ENCODE measurements around the gene ADD2.
"Not testable (repeated sequence)": the region's sequence is repeated elsewhere in the genome, so short reads cannot be mapped to it uniquely, and the experiment has no call there.

ADD2 gene

DNA sequence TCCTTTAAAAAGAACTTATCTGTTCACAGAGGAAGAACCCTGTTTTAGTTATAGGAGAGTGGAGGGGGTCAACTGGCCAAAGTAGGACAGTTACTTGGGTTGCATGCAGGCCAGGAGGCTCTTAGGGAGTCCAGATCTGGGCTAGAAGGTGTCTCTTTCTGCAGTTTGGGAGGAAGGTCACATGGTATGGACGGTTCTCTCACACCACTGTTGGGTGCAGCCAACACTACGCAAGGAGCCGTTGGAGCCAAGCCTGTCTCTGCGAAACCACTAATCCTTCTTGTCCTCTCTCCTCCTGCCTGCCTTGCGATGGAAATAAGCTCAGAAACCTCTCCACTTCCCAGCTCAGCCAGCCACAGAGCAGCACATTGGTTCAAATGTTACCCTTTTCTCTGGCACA lies 108.4 kb downstream of the ADD2 start:
- H3K9ac ChIP-seq (ENCODE audit: low read depth, low read length), result no peak overlapping the region
- no peak overlapping the region for H3K27ac ChIP-seq (ENCODE audit: low read depth, low read length)
- peaks cover 29% of the 10 kb centered on the region for H3K36me3 ChIP-seq (ENCODE audit: insufficient read depth, low read length)
- WGBS, result 92% methylated on average over 5 of the region's 5 CpGs
- 0 out of 2 replicates have a peak, but pooled peaks cover 6% of the 10 kb centered on the region for H3K4me1 ChIP-seq (ENCODE audit: insufficient read depth, low read length)
- no peaks in the 10 kb centered on the region; the same call in 1 of the 2 replicates for H3K27me3 ChIP-seq (ENCODE audit: insufficient read depth, low read length)
- H3K9me3 ChIP-seq (ENCODE audit: insufficient read depth, low read depth, low read length), result no peaks in the 10 kb centered on the region
- no peak overlapping the region for H3K4me3 ChIP-seq (ENCODE audit: low read length)

DNA sequence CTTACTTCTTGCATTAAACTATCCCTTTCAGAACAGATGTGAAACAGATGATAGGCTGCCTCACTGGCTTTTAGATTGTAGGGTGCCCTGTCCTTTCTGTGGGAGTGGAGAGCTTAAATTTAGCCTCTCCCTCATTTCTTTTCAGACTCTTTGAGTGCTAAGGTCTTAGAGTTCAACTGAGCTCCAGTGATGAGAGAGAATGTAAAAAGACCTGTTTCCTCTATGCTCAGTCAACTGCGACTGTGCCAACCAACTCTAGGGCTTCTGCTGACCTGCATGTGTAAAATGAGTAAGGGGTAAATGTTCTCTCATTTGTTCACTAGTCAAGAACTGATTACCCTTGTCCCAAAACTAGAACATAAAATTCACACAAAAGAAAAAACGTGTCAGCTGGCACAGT lies 109.5 kb downstream of the ADD2 start:
- Histone ChIP-seq H3K27me3 (ENCODE audit: insufficient read depth, low read length) (peaks cover 10% of the 10 kb centered on the region), H3K9ac (ENCODE audit: low read depth, low read length) (no peak overlapping the region), H3K36me3 (ENCODE audit: insufficient read depth, low read length) (peaks cover 18% of the 10 kb centered on the region), H3K9me3 (ENCODE audit: insufficient read depth, low read depth, low read length) (no peaks in the 10 kb centered on the region), H3K27ac (ENCODE audit: low read depth, low read length) (no peak overlapping the region), H3K4me3 (ENCODE audit: low read length) (no peak overlapping the region), H3K4me1 (ENCODE audit: insufficient read depth, low read length) (0 out of 2 replicates have a peak, but pooled peaks cover 6% of the 10 kb centered on the region)
- 80% methylated on average over 2 of the region's 2 CpGs for WGBS

DNA sequence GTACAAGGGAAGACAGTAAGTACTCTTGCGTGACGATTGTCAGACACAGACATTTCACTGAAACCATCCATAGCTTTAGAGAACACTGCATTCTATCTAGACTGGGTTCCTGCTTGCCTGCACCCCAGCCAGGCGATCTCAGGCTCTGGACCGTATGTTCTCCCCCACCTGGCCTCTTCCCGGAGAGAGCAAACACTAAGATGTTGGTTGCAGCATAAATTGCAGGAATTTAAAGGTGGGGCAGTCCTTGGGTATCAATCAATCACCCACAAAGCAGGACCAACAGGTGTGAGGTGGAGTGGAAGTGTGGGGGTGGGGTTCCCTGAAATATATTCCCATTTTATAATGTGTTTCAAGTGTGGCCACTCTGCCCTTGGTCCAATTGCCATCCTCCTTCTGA lies 110.8 kb downstream of the ADD2 start:
- 80% methylated on average over 5 of the region's 5 CpGs for WGBS
- Histone ChIP-seq H3K27me3 (ENCODE audit: insufficient read depth, low read length) (peaks cover 18% of the 10 kb centered on the region), H3K27ac (ENCODE audit: low read depth, low read length) (no peak overlapping the region)

DNA sequence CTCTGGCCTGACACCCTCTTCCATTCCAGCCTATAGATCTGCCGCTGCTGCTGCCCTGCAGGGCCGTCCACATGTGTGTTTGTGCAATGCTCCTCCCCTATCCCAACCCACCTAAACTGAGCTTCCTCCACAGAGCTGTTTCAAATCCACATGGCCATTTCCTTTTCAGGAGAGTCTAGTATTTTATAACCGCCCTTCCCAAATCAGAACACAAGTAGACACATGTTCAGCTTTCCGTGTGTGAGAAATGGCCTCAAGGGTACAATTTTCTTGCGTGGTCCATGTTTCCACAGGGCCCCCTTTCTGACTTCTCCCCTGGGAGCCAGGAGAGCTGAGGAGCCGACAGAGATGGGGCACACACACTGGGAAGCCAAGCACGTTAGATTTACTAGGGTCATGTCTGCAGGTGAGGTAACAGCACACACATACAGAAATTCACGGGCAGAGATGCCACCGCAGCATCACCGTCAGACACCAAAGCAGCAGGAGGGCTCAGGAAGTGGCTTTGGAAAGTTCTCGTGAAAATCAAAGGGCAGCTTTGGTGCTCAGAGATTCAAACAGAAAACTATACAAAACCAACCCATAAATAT lies 111.5 kb downstream of the ADD2 start:
- H3K36me3 ChIP-seq (ENCODE audit: insufficient read depth, low read length), result no peaks in the 10 kb centered on the region
- no peak overlapping the region for H3K27ac ChIP-seq (ENCODE audit: low read depth, low read length)
- H3K9ac ChIP-seq (ENCODE audit: low read depth, low read length), result no peak overlapping the region
- 0 out of 2 replicates have a peak, but pooled peaks cover 6% of the 10 kb centered on the region for H3K4me1 ChIP-seq (ENCODE audit: insufficient read depth, low read length)
- WGBS, result 77% methylated on average over 11 of the region's 11 CpGs
- no peaks in the 10 kb centered on the region for H3K9me3 ChIP-seq (ENCODE audit: insufficient read depth, low read depth, low read length)
- H3K27me3 ChIP-seq (ENCODE audit: insufficient read depth, low read length), result peaks cover 26% of the 10 kb centered on the region
- H3K4me3 ChIP-seq (ENCODE audit: low read length), result no peak overlapping the region

More for the DNA sequence above, 110.8 kb downstream of the ADD2 start:
- H3K4me1 ChIP-seq (ENCODE audit: insufficient read depth, low read length), result 0 out of 2 replicates have a peak, but pooled peaks cover 6% of the 10 kb centered on the region
- no peaks in the 10 kb centered on the region for H3K9me3 ChIP-seq (ENCODE audit: insufficient read depth, low read depth, low read length)
- no peak overlapping the region for H3K9ac ChIP-seq (ENCODE audit: low read depth, low read length)
- H3K4me3 ChIP-seq (ENCODE audit: low read length), result no peak overlapping the region
- H3K36me3 ChIP-seq (ENCODE audit: insufficient read depth, low read length), result peaks cover 6% of the 10 kb centered on the region

DNA sequence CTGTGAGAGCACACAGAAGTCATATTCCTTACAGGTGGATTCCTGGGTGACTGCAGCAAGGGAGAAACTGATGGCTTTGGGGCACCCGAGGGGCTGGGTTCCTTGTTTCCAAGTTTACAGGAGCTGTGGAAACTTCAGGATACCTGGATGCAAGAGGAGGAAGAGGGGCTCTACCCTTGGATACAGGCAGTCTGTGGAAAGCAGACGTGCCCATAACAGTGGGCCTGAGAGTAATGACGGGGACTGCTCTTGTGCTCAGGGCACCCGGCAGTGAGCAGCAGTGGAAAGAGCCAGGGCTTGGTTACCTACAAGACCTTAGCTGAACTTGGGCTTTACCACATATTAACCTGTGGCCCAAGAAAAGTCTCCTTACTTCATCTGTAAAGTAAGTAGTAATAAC lies 112.2 kb downstream of the ADD2 start:
- peaks cover 29% of the 10 kb centered on the region for H3K27me3 ChIP-seq (ENCODE audit: insufficient read depth, low read length)
- no peak overlapping the region for H3K9ac ChIP-seq (ENCODE audit: low read depth, low read length)
- H3K9me3 ChIP-seq (ENCODE audit: insufficient read depth, low read depth, low read length), result no peaks in the 10 kb centered on the region
- no peak overlapping the region for H3K27ac ChIP-seq (ENCODE audit: low read depth, low read length)
- H3K36me3 ChIP-seq (ENCODE audit: insufficient read depth, low read length), result no peaks in the 10 kb centered on the region
- H3K4me3 ChIP-seq (ENCODE audit: low read length), result no peak overlapping the region
- H3K4me1 ChIP-seq (ENCODE audit: insufficient read depth, low read length), result 0 out of 2 replicates have a peak, but pooled peaks cover 6% of the 10 kb centered on the region
- 84% methylated on average over 4 of the region's 4 CpGs for WGBS

DNA sequence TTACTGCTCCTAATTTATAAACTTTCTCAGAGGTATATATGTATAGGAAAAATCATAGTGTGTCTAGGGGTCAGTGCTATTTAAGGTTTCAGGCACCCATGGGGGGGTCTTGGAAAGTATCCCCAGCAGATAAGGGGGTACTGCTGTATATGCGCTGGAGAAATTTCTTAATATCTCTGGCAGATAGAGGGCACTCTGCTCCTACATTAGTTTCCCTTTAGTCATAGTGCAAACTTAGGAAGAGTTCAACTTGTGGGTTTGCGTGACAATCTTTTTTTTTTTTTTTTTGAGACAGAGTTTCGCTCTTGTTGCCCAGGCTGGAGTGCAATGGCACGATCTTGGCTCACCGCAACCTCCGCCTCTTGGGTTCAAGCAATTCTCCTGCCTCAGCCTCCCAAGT lies 112.8 kb downstream of the ADD2 start:
- WGBS, result 67% methylated on average over 6 of the region's 6 CpGs
- H3K36me3 ChIP-seq (ENCODE audit: insufficient read depth, low read length); H3K9me3 ChIP-seq (ENCODE audit: insufficient read depth, low read depth, low read length): not testable (repeated sequence)

DNA sequence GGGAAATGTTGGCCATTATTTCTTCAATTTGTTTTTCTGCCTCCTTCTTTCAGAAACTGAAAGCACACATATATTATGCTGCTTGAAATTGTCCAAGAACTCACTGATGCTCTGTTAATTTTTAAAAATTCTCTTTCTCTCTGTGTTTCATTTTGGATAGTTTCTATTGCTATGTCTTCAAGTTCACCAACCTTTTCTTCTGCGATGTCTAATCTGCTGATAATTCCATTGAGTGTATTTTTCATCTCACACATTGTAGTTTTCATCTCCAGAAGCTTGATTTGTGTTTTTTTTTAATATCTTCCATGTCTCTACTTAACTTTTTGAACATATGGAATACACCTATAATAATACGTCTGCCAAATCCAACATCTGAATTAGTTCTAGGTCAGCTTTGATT lies 116.3 kb downstream of the ADD2 start:
- Histone ChIP-seq H3K4me1 (ENCODE audit: insufficient read depth, low read length) (no peaks in the 10 kb centered on the region), H3K27me3 (ENCODE audit: insufficient read depth, low read length) (peaks cover 29% of the 10 kb centered on the region), H3K9me3 (ENCODE audit: insufficient read depth, low read depth, low read length) (no peaks in the 10 kb centered on the region), H3K36me3 (ENCODE audit: insufficient read depth, low read length) (no peaks in the 10 kb centered on the region), H3K4me3 (ENCODE audit: low read length) (no peak overlapping the region), H3K9ac (ENCODE audit: low read depth, low read length) (no peak overlapping the region), H3K27ac (ENCODE audit: low read depth, low read length) (no peak overlapping the region)
- 100% methylated on average over 1 of the region's 2 CpGs for WGBS

More for the DNA sequence above, 112.8 kb downstream of the ADD2 start:
- not testable (repeated sequence) for H3K4me3 ChIP-seq (ENCODE audit: low read length); H3K27ac ChIP-seq (ENCODE audit: low read depth, low read length); H3K4me1 ChIP-seq (ENCODE audit: insufficient read depth, low read length); H3K9ac ChIP-seq (ENCODE audit: low read depth, low read length)
- peaks cover 29% of the 10 kb centered on the region for H3K27me3 ChIP-seq (ENCODE audit: insufficient read depth, low read length)

DNA sequence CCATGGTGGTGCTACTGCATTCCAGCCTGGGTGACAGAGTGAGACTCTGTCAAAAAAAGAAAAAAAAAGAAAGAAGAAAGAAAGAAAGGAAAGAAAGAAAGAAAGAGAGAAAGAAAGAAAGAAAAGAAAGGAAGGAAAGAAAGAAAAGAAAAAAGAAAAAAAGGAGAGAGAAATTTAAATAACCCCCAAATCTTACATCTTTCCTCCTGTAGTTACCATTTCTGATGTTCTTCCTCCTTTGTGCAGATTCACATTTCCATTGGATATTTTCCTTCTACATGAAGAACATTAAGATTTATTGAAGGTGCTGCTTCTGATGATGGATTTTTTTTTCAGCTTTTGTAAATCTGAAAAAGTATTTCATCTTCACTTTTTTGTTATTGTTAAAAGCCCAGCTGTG lies 117.0 kb downstream of the ADD2 start:
- H3K27me3 ChIP-seq (ENCODE audit: insufficient read depth, low read length), result peaks cover 29% of the 10 kb centered on the region
- no peak overlapping the region for H3K27ac ChIP-seq (ENCODE audit: low read depth, low read length)
- H3K4me1 ChIP-seq (ENCODE audit: insufficient read depth, low read length), result no peaks in the 10 kb centered on the region
- no peak overlapping the region for H3K9ac ChIP-seq (ENCODE audit: low read depth, low read length)
- no peaks in the 10 kb centered on the region for H3K9me3 ChIP-seq (ENCODE audit: insufficient read depth, low read depth, low read length)
- no peaks in the 10 kb centered on the region for H3K36me3 ChIP-seq (ENCODE audit: insufficient read depth, low read length)
- no peak overlapping the region for H3K4me3 ChIP-seq (ENCODE audit: low read length)

DNA sequence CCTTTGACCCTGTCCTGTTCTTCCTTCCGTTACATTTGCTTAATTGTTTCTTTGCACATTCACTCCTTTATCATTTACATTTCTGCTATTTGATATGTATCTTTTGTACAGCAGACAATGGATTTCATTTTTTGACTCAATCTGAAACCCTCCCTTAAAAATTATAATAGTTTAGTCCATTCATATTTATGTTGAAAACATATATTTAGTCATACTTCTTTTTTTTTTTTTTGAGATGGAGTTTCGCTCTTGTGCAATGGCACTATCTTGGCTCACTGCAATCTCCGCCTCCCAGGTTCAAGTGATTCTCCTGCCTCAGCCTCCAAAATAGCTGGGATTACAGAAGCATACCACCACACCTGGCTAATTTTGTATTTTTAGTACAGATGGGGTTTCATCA lies 119.0 kb downstream of the ADD2 start:
- no peak overlapping the region for H3K4me3 ChIP-seq (ENCODE audit: low read length)
- no peak overlapping the region for H3K9ac ChIP-seq (ENCODE audit: low read depth, low read length)
- no peaks in the 10 kb centered on the region for H3K9me3 ChIP-seq (ENCODE audit: insufficient read depth, low read depth, low read length)
- H3K27ac ChIP-seq (ENCODE audit: low read depth, low read length), result no peak overlapping the region
- H3K27me3 ChIP-seq (ENCODE audit: insufficient read depth, low read length), result peaks cover 24% of the 10 kb centered on the region
- no peaks in the 10 kb centered on the region for H3K4me1 ChIP-seq (ENCODE audit: insufficient read depth, low read length)
- H3K36me3 ChIP-seq (ENCODE audit: insufficient read depth, low read length), result no peaks in the 10 kb centered on the region
- 95% methylated on average over 2 of the region's 3 CpGs for WGBS

DNA sequence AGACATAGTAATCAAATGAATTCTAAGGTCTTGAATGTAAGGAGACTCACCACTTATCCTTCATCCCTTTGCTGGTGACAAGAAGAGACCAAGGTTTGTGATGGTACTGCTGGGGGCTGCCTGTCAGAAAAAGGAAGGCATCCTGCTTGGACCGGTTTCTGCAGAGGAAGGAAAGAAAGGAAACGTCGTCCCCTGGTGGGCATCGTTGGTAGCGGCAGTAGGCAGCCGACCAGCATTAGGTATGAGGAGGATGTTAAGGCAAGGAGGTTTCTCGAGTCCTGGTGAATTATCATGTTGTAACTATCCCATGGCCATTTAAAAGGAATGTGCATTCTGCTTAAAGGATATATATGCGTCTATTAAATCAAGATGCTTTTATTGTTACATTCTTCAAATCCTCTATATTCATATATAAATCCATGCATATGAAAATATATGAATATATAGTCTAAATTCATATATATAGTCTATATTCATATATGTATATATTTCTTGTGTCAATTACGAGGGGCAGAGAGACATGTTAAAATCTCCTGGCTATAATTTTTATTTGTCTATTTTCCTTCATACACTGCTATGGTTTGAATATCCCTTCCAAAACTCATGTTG lies 120.0 kb downstream of the ADD2 start:
- no peaks in the 10 kb centered on the region for H3K9me3 ChIP-seq (ENCODE audit: insufficient read depth, low read depth, low read length)
- WGBS, result 7% methylated on average over 7 of the region's 9 CpGs
- no peaks in the 10 kb centered on the region for H3K4me1 ChIP-seq (ENCODE audit: insufficient read depth, low read length)
- peaks cover 18% of the 10 kb centered on the region for H3K27me3 ChIP-seq (ENCODE audit: insufficient read depth, low read length)
- H3K36me3 ChIP-seq (ENCODE audit: insufficient read depth, low read length), result no peaks in the 10 kb centered on the region
- no peak overlapping the region for H3K27ac ChIP-seq (ENCODE audit: low read depth, low read length)
- no peak overlapping the region for H3K4me3 ChIP-seq (ENCODE audit: low read length)
- no peak overlapping the region for H3K9ac ChIP-seq (ENCODE audit: low read depth, low read length)

DNA sequence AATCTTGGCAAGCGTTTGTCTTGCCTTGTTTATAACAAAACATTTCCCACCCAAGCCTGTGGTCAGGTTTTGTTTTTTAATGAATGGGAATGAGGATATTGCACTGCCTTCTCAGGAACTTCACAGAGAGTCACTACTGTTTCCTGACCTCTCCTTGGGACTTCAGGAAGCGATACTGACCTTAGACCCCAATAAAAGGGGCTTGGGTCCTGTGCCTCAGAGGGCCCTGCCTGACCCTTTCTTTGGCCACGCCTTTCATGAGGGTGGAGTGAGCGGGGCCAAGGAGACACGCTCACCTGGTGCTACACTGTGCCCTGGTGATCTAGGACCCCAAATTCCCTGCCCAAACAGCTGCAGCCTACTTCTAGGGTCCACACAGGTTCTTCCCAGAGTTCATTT lies 121.6 kb downstream of the ADD2 start:
- Histone ChIP-seq H3K27ac (ENCODE audit: low read depth, low read length) (no peak overlapping the region), H3K9me3 (ENCODE audit: insufficient read depth, low read depth, low read length) (no peaks in the 10 kb centered on the region), H3K4me3 (ENCODE audit: low read length) (no peak overlapping the region), H3K36me3 (ENCODE audit: insufficient read depth, low read length) (no peaks in the 10 kb centered on the region), H3K4me1 (ENCODE audit: insufficient read depth, low read length) (no peaks in the 10 kb centered on the region), H3K27me3 (ENCODE audit: insufficient read depth, low read length) (peaks cover 2% of the 10 kb centered on the region), H3K9ac (ENCODE audit: low read depth, low read length) (no peak overlapping the region)
- 77% methylated on average over 5 of the region's 5 CpGs for WGBS

Data from HUES64 (cell line).